Stimulated activated naive CD4-positive, alpha-beta T cell treated with Interleukin-2 at 50 U/mL for 16 hours (primary cell): ENCODE measurements around the gene MRPL48.
"Not testable (repeated sequence)": the region's sequence is repeated elsewhere in the genome, so short reads cannot be mapped to it uniquely, and the experiment has no call there.

ENCODE experiments used
- DNase-seq: peaks from one replicate; lab custom pipeline; 2025; lab: John Stamatoyannopoulos, UW

The MRPL48 gene

DNA sequence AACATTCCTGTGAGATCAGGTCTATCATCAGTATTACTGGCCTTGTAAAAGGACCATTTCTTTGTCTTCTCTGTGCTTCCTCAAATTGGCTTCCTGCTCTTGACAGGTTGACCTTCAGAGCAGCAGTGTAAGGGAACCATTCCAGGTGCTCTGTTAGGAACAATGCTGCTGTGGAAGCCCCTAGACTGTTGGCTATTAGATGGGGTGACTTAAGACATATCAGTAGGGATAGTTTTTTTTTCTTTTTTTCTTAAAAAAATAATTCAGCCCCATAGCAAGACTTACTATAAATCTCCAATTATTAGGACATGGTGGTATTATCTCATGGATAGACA lies 51.4 kb downstream of the MRPL48 start:
- no peak for DNase-seq

DNA sequence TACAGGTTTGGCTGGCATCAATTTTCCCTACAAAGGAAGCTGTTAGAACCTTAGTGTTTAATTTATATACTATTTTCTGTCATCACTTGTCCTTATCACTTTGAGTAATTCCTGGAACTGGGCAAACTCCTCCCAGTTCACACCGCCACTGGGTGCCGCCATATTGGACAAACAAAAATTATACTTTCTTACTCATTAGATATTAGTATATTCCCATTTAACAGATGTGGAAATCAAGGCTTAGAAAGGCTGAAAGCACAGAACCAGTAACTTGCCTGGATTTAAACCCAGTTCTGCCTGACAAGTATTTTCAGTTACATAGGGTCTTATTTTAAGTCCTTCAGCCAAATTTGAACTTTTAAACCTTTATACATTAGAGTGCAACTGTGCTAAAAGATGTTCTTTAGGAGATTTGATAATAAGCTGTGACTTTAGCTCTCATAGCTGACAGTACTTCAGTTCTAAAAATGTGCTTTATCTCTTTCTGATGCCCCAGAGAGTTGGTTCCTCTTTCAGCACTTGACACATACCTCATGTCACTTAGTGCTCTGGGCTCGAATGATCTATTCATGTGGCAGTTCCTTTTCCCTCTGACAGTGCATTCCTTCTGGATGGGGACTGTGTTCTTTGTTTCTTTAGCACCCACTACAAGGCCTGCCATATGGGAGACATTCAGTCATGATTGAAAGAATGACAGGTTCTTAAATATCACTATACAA lies 63.5 kb downstream of the MRPL48 start:
- DNase-seq = no peak

DNA sequence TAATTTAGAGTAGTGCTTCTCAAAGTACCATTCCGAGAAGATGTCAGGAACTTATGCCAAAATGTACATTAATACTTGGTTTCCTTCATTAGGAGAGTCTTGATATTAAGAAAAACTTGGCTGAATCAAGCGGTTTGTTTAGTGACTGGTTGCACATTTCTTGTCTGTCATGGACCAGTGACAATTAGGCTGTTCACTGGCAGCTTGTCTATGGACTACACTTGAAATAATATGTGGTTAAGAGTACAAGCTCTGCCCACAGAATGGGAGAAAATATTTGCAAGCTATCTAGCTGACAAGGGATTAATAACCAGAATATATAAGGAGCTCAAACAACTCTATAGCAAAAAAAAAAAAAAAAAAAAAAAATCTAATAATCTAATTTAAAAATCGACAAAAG lies 64.4 kb downstream of the MRPL48 start:
- DNase-seq = no peak

DNA sequence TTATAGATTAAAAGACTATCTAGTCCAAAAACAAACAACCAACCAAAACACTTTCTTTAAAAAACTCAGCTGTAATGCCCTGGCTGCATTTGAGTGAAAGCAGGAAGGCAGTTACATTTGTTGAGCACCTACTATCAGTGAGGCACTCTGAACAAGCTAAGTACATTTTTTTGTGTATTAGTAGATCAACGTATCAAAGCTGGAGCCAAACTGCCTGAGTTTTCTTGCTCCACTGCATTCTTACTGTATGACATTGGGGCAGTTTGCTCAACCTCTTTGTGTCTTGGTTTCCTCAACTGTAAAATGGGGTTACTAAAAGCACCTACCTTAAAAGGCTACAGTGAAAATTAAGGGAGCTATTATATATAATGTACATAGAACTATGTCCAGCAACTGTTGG lies 67.0 kb downstream of the MRPL48 start:
- no peak for DNase-seq

DNA sequence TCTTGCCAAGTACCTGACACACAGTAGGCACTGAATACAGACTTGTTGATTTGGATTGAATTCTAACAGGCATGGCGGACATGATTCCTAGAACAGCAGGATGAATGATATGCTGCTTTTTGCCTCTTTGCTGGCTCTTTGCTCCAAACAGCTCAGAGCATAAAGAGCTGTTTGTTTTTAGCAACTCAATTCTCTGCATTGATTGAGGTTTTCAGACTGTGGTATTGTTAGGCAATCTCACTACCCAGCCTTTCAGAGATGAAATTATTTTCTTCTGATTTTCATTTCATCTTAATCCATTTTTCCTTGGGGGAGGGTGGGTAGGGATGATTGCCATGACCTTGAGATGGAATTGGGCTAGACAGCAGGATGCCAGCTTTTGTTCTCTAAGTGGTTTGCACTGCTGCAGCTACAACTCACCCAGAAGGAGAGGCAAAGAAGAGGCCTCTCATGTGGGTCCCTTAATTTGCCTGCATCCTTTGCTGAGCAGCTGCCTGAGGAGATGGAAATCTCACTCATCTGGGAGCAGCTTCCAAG lies 68.4 kb downstream of the MRPL48 start:
- no peak for DNase-seq

DNA sequence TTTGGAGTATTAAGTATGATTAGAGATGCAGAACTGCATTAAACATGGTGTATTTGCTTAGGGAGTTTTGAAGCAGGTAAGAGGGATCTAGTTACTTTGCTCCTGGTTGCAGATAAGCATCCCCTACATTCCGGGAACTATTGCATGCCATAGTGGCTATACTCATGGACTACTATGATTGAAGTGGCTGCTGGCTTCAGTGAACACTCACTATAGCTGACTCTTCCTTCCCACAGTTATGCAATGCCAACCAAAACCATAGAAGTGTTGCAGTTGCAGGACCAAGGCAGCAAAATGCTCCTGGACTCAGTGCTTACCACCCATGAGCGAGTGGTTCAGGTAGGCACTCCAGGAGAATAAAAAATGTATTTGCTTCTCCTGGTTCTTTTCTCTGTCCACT lies 72.0 kb downstream of the MRPL48 start:
- no peak for DNase-seq

DNA sequence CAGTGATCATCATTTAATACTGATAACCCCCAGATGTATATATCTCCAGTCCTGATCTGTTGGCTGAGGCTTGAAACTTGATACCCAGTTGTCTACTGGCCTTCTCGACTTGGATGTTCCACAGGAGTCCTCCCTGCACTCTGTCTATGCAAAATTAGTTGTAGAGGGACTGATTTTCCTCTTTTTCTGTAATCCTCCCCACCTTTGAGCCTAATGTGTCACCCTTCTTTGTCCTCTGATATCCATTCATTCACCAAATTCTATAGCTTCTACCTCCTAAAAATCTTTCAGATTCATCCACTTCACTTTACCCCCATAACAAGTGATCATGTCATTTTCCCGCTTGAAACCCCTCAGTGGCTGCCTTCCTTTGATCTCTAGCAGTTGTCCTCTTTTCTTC lies 72.5 kb downstream of the MRPL48 start:
- DNase-seq = no peak

DNA sequence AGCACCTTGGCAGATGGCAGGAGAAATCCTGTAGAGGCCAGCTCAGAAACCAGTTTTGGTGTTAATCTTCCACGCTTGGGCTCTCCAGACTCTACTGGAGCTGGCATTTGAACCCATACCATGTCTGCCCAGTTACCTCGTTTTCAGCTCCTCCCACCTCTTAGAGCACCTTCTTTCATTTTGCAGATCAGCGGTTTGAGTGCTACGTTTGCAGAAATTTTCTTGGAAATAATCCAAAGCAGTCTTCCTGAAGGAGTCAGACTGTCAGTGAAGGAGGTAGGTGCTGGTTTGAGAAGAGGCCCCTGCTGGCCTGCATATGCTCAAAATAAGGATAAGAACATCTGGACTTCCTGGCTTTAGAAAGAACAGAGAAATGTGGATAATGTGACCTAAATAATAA lies 75.3 kb downstream of the MRPL48 start:
- DNase-seq = no peak

DNA sequence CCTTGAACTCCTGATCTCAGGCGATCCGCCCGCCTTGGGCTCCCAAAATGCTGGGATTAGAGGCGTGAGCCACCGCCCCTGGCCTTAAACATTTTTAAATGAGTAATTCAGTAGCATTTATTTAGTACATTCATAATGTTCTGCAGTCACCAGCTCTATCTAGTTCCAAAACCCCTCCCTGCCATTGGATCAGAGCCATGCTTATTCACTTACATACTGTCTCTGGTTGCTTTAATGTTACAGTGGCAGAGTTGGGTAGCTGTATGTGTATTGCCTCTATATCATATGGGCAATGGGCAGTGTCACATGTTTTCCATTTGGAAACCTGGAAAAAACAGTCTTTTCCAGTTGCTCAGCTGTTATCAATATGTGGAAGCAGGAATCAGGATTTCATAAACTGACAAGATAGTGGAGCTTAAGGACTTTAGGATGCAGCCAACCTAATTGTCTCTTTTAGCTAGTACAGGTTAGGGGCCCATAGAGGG lies 78.5 kb downstream of the MRPL48 start:
- DNase-seq = no peak

DNA sequence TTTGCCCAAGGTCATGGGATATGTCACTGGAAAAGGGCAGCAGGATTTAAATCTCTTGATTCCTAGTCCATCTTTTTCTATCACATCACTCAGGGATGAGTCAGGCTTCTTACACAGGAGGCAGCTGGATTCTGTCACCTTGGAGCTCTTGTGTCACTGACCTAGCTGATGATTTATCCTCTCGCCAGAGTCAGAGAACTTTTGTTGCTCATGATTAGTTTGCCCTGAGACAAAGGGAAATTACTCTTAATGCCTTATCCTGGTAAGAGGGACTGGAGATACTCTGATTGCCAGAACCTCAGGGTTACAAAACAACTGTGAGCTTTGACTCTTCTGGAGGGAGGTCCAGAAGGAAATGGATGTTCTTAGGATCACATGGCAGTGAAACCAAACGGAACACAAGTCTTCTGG lies 78.9 kb downstream of the MRPL48 start:
- DNase-seq = no peak

DNA sequence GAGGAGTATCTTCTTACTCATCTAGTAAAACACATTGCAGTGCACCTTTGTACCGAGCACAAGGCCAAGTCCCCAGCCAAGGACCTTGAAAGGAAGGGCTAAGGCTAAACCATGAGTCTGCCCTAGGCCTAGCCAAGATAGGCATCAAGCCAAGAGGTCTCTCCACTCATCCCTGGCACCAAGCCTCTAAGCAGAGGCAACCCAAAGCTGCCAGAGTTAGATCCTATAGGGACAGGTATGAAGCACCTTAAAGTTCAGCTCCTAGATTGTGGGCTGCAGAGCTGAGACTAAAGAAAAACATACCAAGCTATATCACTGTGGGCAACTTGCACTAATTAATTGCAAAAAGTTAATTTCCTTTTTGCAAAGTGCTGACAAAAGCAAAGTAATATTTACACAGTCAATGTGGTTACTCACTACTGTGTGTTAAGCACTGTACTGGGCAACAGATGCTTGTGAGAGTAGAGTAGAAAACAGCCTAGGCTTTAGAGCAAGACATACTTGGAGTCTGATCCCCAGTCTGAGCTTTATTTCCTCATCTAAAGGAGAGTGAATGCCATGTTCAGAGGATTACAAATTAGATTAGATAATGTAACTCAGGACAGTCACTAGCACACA lies 81.8 kb downstream of the MRPL48 start:
- no peak for DNase-seq

DNA sequence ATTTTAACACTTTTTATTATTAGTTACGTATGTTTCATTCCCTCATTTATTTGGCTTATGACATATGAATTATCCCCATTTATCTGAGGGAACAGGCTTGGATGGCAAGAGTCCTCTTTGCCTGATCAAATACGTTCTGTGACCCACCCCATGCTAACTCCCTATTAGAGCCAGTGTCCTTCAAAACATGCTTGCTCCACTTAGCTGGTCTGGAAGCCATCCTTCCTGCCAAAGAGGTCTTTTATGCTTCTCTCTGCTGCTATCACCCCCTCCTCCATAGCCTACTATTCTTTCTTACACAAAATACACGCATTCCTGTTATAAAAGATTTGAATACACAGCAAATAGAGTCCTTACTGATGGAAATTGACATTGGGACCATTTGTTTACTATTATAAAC lies 82.6 kb downstream of the MRPL48 start:
- DNase-seq = no peak

DNA sequence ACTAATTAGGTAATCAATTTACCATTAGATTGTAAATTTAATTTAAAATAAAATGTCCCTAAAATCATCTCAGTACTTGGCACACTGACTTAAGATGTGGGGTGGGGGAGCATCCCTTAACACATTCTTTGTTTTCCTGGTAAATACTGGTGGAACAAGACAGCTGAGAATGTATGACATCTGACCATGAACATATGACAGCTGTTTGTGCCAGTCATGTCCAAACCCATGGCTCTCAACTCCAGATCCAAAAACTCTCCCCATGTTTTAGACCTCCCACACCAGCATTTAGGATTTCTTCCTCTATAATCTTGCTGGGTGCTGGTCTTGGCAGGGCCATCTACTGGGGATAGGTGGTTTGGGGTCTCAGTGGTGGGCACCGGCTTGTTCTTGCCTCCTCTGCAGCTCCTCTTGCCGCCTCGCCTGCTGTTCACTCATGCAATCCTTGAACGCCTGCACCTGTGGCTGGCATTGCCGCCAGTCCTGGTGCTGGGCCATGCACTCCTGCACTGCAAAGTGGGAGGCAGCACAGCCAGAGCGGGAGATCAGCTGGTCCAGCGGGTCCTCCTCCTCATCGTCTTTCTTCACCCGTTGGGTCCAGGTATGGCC lies 85.2 kb downstream of the MRPL48 start:
- no peak for DNase-seq

DNA sequence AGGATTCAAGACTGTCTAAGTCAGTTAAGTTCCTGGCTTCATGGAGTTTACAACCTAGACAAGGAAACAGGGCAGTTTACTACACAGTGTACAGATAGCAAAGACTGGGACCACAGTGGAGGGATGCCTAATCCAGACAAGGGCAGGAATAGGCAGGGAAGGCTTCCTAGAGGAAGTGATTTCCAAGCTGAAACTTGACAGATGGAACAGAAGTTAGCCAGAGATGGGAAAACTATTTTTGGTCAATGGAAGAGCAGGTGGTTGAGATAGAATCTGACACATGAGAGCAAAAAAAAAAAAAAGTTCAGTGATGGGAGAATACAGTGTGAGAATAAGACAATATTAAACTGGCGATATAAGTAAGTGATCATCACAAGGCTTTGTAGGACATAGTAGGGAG lies 87.7 kb downstream of the MRPL48 start:
- DNase-seq = no peak

DNA sequence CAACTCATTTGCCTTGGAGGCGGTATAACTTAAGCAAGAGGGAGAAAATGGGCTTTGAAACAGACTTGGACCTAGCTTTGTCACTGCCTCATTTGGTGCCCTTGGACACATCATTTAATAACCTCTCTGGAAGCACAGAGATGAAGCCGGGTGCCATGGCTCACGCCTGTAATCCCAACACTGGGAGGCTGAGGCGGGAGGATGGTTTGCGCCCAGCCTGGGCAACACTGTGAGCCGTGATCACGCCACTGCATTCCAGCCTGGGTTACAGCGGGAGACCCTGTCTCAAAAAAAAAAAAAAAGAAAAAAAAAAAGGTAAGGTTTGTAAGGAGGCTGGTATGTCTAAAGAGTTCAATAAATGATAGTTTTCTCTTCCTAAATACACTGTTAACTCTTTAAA lies 88.2 kb downstream of the MRPL48 start:
- DNase-seq = peak; percentile 1

DNA sequence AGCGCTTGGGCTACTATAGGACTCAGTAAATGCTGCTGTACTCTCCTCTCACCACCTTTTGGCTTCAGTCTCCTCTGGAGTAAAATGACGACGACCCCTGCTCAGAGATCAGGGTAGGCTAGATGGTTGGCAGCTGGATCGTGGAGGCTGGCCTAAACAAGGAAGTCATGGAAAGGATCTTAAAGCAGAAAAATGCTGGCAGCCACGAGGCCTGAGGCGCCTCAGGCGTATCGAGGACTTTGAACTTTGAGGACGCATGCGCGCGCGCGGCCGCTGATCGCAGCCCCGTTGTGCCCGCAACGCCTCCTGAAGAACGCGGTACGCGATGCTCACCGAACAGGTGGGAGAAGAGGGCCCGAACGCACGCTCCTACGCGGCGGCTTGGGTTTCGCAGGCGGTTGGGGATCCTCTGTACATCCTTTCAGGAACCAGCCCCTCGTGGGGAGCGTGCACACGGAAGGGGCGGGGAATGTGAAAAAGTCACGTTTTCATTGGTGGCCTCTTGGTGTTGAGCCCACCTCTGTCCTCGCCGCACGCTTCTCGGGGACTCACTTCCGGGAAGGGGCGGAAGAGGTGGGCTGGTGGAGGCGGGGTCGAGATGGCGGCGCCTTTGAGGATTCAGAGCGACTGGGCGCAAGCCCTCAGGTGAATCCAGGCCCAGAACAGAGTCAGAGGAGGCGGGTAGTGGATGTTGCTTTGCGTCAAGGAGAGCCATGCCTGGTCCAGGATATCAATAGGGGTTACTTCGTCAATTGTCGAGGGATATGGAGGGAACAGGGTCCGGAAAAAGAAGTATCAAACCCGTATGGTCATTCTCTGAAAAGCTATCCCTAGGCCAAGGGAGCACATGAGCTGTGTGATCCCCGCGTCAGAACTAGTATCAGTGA lies 89.0 kb downstream of the MRPL48 start, which contains the start of the genes COA4 and PAAF1:
COA4 (minus strand) TSS at position 423 of the 887 bp plus-strand sequence. CDS start 3,468 bp downstream, outside the sequence.
PAAF1 (plus strand) TSS at position 576 of the 887 bp plus-strand sequence; CDS start at position 599, 23 bp downstream.
- peak; percentile 97 for DNase-seq

DNA sequence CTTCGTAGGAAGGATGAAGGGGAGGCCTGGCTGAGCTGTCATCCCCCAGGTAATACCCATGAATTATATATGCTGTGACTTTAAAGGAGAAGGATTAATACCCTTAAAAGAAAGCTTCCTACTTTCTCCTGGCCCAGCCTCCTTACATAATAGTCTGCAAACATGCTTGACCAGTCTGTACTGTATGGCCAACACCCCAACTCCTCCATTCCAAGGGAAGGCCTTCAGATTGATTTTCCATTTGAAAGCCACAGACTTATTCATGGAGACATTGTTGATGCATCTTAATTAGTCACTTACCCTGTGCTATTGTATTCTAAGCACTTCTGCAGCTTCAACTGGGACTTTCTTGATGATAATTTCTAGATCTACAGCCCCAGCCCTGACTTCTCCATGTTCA lies 91.1 kb downstream of the MRPL48 start:
- DNase-seq = no peak

DNA sequence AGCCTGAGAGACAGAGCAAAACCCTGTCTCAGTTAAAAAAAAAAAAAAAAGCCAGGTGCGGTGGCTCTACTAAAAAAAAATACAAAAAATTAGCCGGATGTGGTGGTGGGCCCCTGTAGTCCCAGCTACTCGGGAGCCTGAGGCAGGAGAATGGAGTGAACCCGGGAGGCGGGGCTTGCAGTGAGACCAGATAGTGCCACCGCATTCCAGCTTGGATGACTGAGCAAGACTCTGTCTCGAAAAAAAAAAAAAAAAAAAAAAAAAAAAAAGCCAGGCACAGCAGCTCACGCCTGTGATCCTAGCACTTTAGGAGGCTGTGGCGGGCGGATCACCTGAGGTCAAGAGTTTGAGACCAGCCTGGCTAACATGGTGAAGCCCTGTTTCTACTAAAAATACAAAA lies 92.8 kb downstream of the MRPL48 start:
- not testable (repeated sequence) for DNase-seq

DNA sequence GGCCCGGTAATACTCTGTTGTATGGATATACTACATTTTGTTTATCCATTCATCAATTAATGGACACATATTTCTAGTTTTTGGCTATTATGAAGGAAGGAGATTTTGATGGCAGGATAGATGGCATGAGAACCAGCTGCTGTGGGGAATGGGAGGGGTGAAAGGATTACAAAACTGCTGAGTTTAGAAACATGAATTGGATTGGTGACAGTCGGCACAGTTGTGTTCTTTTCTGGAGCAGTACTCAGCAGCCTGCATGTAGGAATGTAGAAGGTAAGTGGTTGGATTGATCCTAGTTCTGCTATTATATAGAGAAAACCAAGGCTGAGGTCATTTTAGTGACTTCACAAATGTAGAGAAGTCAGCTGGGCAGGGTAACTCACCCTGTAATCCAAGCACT lies 96.2 kb downstream of the MRPL48 start:
- no peak for DNase-seq

DNA sequence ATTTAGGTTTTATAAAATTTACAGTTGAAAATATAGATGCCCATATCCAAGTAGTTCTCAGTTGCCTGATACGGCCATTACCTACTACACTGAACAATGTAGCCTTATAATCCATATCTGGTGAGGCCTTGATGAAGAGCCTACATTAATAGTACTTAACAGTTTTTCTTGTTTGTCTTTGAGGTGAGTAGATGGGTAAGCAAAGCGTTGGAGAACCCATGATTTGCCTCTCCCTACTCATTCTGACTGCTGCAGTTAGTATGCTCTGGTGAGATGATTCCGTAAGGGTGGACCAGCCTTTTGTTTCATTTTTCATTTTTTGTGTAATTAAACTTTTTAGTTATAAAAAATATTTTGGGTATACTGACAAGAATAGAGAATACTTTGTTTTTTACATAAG lies 100.6 kb downstream of the MRPL48 start:
- no peak for DNase-seq

DNA sequence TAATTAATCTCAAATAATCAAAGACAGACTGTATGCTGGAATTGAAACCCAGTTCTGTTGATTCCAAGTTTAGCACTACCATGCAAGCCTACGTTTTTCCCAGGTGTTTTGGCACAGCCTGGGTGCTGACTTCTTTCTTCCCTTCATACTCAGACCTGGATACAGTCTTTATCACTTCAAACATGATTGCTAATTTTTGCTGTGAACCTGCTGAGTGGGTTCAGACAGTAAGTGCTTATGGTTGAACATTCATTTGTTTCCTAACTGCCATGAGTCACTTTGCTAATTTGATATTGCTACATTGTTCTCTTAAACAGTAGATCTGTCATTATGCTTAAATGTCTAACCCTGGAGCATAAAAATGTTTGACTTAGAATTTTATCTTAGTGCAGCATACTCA lies 101.3 kb downstream of the MRPL48 start:
- no peak for DNase-seq

DNA sequence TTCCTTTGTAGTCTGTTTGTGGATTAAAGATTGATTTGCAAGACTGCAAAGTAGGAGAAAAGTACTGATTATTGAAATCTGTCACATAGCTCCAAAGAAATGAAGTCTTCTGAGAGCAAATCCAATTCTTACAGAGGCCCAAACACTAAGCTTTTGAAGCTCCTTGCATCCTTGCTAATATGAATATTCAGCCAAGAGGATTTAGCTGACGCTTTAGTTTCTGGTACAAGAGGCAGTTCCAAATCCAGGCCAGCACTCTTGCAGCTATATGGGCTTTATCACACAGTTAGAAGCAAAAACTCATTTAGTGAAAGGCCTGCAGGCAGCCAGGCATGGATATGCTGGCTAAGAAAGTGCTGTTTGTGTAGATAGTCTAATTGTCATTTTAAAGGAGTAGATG lies 101.9 kb downstream of the MRPL48 start:
- no peak for DNase-seq
